ENCODE results near the gene OOSP4B. TPM values are rescaled to one million over a fixed set of nuclear protein-coding genes. Genes with fewer than 3 reads are reported as not detected.

The OOSP4B gene
- total RNA-seq, 2 experiments from 2014 or later = not detected

Other genes starting within 250 kb of the OOSP4B start
- 100 to 1,000 TPM; 104 to 105 TPM for gene MRPL16, start 206.4 kb upstream of the OOSP4B start, total RNA-seq
- gene CBLIF, start 171.7 kb upstream of the OOSP4B start, total RNA-seq = not detected
- not detected for gene TCN1, start 150.7 kb upstream of the OOSP4B start, total RNA-seq
- gene OOSP3, start 138.4 kb upstream of the OOSP4B start, total RNA-seq = not detected
- gene OOSP1, start 78.7 kb upstream of the OOSP4B start, total RNA-seq = not detected
- not detected for gene OOSP4A, start 53.1 kb upstream of the OOSP4B start, total RNA-seq
- gene OOSP2, start 23.2 kb downstream of the OOSP4B start, total RNA-seq = not detected
- not detected for gene MS4A3, start 39.5 kb downstream of the OOSP4B start, total RNA-seq
- gene MS4A2, start 71.5 kb downstream of the OOSP4B start, total RNA-seq = not detected
- not detected for gene MS4A6A, start 165.9 kb downstream of the OOSP4B start, total RNA-seq
- gene MS4A4E, start 226.0 kb downstream of the OOSP4B start, total RNA-seq = not detected